PFSK-1 (cell line): Measurements from ENCODE around the gene CYP4F12.

ENCODE experiments used
- FOXP2 ChIP-seq: optimal IDR thresholded peaks from 2 replicates; pipeline ENCODE3; 2011; ENCODE audit warnings: borderline replicate concordance, control low read depth, inconsistent platforms; ENCODE audit not compliant: insufficient read depth; ENCODE audit errors: extremely low read length, extremely low read depth
- POLR2AphosphoS5 ChIP-seq: IDR thresholded peaks from 2 replicates; pipeline ENCODE4 v1.6.1; 2012; ENCODE audit warnings: low read depth, mild to moderate bottlenecking, control low read depth, low read length, moderate library complexity
- REST ChIP-seq, 2 experiments: IDR thresholded peaks; 2 replicates each; pipeline versions ENCODE4 v1.6.1 to v1.8.0; 2011 to 2012; ENCODE audit warnings: low read depth in 2 of 2, low read length in 2 of 2, control low read depth in 1 of 2, inconsistent platforms in 1 of 2, mild to moderate bottlenecking in 1 of 2, moderate library complexity in 1 of 2; ENCODE audit not compliant: insufficient read depth in 1 of 2
- SIN3A ChIP-seq: IDR thresholded peaks from 2 replicates; pipeline ENCODE4 v1.6.1; 2012; ENCODE audit warnings: mild to moderate bottlenecking, low read length, moderate library complexity, borderline replicate concordance; ENCODE audit not compliant: insufficient read depth
- TAF1 ChIP-seq: IDR thresholded peaks from 2 replicates; pipeline ENCODE4 v1.6.1; 2012; ENCODE audit warnings: low read length, control low read depth, borderline replicate concordance; ENCODE audit not compliant: insufficient read depth

Gene CYP4F12

GRCh38 chr19:15651791-15652190, 21.1 kb upstream of the CYP4F12 start:
- TF ChIP-seq POLR2AphosphoS5 (no peak), REST (IDR thresholded peaks at IDR 0.05; ENCODE audit: insufficient read depth in 1 of 2, low read depth in 2 of 2, low read length in 2 of 2) (no peak), SIN3A (no peak), TAF1 (no peak), FOXP2 (no peak)

- TF ChIP-seq FOXP2 (no peak), REST (IDR thresholded peaks at IDR 0.05; ENCODE audit: insufficient read depth in 1 of 2, low read depth in 2 of 2, low read length in 2 of 2) (no peak), SIN3A (no peak), POLR2AphosphoS5 (no peak), TAF1 (no peak)
Measured at GRCh38 chr19:15652559-15653278, 20.2 kb upstream of the CYP4F12 start.

- no peak for TF ChIP-seq POLR2AphosphoS5
- no peak for TF ChIP-seq SIN3A
- no peak for TF ChIP-seq TAF1
- no peak for TF ChIP-seq REST (IDR thresholded peaks at IDR 0.05; ENCODE audit: insufficient read depth in 1 of 2, low read depth in 2 of 2, low read length in 2 of 2)
- TF ChIP-seq FOXP2 = no peak
Measured at GRCh38 chr19:15656467-15656866, 16.4 kb upstream of the CYP4F12 start.

- no peak for TF ChIP-seq TAF1
- TF ChIP-seq SIN3A = no peak
- TF ChIP-seq REST (IDR thresholded peaks at IDR 0.05; ENCODE audit: insufficient read depth in 1 of 2, low read depth in 2 of 2, low read length in 2 of 2) = no peak
- no peak for TF ChIP-seq POLR2AphosphoS5
- no peak for TF ChIP-seq FOXP2
Measured at GRCh38 chr19:15663247-15663646, 9.6 kb upstream of the CYP4F12 start.
